Ureter (tissue), 1 donor: Measurements from ENCODE around the gene DPEP3. TPM values are rescaled to one million over a fixed set of nuclear protein-coding genes. Genes with fewer than 3 reads are reported as not detected.

Experiments
- DNase-seq: peaks from one replicate; pipeline ENCODE4 v3.0.0-alpha.2; 2020; ENCODE audit warnings: low spot score
- total RNA-seq: library from RNA; stranded (reverse); gene quantifications from one replicate; pipeline ENCODE4 v1.2.4, GENCODE V29; 2023
- donor health status: DM: yes; HTN: yes; CAD: no.

DPEP3 gene
- total RNA-seq, 1 donor from 2014 or later = not detected

- no peak for DNase-seq
Observed at GRCh38 chr16:67967183-67967957, 12.9 kb downstream of the DPEP3 start.

DNA sequence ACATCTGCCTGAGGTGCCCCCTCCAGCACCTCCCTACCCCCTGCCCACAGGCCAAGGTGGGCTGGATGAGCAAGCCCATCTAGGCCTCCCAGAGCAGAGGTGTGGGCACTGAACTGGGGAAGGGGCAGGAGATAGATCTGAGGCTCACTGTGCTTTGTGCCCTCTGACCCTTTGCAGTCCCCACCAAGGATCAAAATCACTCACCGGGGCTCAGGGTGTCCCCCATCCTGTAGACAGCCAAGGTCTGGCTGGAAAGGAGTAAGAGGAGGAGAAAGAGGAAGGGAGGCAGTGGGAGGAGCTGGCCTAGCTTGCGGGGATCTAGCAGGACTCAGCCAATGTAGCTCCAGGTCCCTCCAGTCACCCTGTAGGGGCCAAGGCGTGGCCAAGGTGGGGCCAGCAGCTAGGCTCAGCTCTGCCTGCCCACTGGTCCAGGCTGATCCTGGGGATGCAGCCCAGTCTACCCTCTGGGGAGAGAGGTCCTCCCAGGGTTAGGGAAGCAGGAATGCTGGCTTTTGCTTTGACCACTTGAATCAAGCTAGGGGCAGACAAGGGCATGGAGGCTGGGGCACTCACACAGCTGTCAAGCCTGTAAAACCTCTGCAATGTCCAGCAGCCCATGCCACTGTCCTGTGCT lies 13.6 kb downstream of the DPEP3 start:
- DNase-seq = peak; percentile 64

GRCh38 chr16:67965668-67966548 lies 14.4 kb downstream of the DPEP3 start:
- no peak for DNase-seq

GRCh38 chr16:67964477-67965131 lies 15.7 kb downstream of the DPEP3 start:
- DNase-seq = no peak

DNA sequence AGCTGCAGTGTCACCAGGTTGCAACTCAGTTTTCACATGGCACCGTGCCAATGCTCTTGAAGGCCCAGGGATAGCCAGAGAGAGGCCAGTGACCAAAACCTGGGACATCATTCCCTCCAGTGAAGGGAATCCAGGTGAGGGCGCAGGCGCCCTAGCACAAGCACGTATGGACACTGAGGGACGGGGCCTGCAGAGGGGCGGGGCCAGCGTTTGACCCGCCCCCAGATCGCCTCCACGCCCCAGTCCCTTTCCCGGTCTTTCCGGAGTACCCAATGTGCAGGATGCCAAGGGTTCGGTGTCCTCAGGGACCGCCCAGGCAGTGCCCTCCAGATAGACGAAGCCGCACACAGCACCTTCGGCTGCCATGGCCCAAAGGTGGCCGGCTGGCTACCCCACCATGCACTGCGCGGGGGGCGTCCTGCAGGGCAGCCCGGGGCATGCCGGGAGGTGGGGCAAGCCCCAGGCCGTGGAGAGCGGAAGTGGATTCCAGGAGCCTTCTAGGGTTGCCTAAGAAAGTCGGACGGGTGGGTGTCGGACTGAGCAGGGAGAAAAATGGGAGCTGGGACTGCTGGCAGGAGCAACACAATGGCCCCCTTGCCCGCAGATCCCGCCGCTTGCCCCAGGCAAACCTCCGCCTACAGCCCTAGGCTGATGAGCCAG lies 16.5 kb downstream of the DPEP3 start:
- no peak for DNase-seq

DNA sequence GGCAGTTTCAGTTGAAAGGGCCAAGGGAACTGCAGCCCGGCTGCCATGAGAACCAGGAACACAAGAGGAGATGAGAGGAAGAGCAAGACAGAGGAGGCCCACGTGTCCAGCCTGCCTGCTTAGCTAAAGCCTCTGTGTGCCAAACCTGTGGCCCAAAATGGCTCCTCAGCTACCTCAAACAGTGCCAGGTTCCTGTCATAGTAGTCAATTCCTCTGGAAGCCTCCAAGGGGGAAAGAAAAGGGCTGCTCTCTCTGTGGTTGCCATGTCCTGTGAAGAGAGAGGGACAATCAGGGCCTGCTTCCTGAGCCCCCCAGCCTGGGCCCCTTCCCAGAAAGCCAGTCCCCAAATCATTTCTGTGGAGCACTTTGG lies 17.0 kb downstream of the DPEP3 start:
- no peak for DNase-seq

DNA sequence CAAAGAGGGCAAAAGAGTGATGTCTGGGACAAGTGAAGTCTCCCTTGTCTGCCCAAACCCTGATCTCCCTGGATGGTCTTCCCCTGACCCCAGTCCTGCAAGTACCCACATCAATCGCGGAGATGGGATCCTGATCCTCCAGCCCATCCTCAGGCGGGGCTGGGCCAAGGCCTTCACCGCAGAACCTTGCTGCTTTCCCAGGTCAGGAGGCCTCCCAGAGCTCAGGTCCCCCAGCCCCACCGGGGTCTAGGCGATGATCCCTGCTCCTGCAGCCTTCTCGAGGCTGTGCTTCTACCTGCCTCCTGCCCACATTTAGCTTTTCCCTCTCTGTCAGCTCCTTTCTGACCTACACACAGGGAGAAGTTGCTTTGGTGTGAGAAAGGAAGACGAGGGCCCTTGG lies 18.2 kb downstream of the DPEP3 start:
- no peak for DNase-seq

DNA sequence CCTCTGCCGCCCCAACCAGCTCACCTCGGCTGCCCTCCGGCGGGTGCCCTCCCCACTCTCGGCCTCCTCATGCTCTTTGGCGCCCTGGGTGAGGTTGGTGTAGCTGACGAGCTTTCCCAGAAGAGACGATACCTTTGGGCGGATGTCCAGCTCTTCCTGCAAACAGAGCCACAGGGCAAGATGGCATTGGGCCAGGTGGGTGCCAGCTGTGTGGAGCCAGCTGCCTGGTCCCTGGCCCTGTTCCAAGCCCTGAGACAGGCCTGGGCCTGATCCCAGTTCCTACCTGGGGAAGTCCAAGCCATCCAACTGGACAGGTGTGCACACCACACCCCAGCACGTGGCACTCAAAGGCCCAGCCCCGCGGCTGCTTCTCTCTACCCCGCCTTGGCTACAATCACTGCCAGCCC lies 18.7 kb downstream of the DPEP3 start:
- peak; percentile 94 for DNase-seq

DNA sequence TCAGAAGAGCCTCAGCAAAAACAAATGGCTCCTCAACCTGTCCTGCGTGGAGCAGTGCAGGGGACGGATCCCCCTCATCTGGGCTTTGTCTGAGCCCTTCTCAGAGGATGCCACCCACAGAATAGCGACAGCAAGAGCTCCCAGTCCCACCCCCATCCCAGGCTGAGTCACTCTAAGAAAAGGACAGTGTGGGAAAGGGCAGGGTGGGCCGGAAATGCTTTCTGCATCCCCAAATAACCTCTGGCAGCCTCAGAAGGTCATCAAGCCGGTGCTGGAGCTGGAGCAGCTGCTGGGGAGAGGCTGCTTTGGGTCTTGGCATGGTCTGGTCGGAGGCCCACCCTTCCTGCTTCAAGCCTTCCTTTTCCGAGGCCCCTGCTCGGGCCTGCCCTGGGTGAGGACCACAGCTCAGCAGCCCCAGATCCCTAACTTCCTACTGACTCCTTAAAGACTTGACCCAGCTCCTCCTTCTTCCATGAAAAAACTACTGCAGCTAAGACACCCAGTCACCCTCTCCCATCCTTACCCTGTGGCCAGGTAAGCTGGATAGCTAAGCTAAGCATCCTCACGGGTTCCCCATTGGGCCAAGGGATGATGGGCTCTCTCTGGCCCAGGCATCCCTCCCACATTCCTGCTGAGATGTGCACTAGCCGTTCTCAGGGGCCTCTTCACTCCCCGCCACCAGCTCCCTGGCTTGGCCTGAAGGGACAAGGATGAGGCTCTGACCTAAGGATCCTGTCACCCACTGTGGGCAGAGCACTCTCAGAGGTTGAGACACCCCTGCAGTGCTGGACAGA lies 20.6 kb downstream of the DPEP3 start:
- peak; percentile 78 for DNase-seq

GRCh38 chr16:67957622-67958021 lies 22.7 kb downstream of the DPEP3 start:
- no peak for DNase-seq

GRCh38 chr16:67954421-67955196 lies 25.7 kb downstream of the DPEP3 start:
- DNase-seq = no peak

GRCh38 chr16:67953641-67954375 lies 26.5 kb downstream of the DPEP3 start:
- no peak for DNase-seq

GRCh38 chr16:67951485-67951884 lies 28.8 kb downstream of the DPEP3 start:
- no peak for DNase-seq

DNA sequence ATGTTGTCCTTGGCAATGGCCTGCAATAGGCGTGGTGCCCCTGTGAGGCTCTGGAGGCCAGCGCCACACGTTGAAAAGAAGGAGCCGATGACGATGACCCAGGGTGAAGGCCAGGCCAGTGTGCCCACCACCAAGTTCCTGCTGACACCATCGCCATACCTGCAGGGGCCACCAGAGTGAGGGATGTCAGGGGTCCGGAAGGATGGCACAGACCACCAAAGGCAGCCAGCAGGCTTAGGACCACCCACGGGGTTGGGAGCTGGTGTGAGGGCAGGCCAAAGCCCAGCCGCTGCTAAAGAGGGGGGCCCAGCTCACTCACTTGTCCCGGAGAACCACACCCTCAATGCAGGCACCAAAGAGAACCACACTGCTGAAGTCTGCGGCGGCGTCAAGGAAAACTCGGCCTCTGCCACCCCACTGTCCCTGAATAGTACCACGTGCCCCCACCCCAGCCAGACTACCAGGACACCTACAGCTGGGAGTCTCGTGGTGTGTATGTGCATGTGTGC lies 29.9 kb downstream of the DPEP3 start:
- no peak for DNase-seq

DNA sequence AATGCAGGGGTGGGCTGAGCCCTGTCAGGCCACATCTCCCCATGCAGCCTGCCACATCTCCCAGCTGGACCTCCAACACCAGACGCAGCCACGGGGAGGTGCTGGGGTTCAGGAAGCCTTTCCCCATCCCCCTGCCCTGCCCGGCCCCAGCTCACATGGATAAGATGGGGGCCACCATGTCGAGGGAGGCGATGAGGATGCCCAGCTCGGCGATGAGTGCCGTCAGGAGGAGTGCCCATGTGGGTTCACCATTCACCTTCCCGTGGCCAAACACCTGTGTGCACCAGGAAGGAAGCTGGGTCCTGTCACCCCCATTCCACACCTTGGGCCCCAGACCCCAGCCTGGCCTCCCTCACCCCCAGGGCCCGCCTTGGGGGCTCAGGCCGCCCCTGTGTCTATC lies 30.7 kb downstream of the DPEP3 start:
- no peak for DNase-seq

GRCh38 chr16:67948015-67948414 lies 32.3 kb downstream of the DPEP3 start:
- DNase-seq = no peak

- no peak for DNase-seq
Observed at GRCh38 chr16:67946966-67947558, 33.2 kb downstream of the DPEP3 start.

DNA sequence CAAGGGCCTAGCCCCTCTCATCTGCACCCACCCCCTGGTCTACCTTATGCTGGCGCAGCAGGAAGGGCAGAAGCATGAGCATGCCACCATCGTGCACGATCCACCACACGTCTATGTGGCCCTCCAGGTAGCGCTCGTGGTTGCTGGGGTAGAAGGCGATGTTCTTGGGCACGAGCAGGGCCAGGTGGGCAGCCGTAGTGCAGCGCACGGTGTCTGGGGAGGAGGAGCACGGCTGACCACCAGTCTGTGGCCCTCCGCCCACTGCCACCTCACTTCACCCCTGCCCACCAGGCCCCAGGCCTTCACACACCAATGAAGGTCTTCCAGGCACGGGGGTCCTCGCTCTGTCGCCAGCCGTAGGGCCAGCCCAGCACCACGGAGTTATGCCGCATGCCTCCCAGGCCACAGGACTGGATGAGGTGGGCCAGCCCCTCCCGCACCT lies 34.1 kb downstream of the DPEP3 start:
- no peak for DNase-seq
